GM19239 (cell line): ENCODE measurements around the gene BTD.
"Not testable (repeated sequence)": the region's sequence is repeated elsewhere in the genome, so short reads cannot be mapped to it uniquely, and the experiment has no call there.

ENCODE experiments used
- DNase-seq: peaks from one replicate; pipeline ENCODE4 v3.0.0; 2011; ENCODE audit warnings: low spot score; ENCODE audit not compliant: insufficient read length
- FAIRE-seq: peaks from 2 replicates; lab custom pipeline; 2011; peaks lifted over from hg19 to GRCh38; lab: Jason Lieb, UNC

Gene BTD

DNA sequence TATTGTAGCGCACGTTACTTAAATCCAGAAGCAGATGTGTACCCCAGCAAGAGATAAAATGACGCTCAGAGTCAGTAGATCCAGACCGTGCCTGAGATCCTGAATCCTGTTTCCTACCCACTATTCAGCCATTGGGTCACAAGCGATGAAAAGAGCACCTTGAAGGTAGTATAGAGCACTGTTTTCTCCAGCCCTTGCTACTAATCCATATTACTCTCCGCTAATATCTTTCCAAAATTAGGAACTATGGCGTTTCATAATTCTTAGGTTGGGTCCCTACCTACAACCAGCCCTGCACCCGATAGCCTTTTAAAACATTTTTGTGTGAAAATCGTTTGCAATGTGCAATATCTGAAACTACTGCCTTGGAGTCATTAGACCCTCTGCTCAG lies 596 bp downstream of the BTD start:
- DNase-seq (peak; percentile 7), FAIRE-seq (no peak)

DNA sequence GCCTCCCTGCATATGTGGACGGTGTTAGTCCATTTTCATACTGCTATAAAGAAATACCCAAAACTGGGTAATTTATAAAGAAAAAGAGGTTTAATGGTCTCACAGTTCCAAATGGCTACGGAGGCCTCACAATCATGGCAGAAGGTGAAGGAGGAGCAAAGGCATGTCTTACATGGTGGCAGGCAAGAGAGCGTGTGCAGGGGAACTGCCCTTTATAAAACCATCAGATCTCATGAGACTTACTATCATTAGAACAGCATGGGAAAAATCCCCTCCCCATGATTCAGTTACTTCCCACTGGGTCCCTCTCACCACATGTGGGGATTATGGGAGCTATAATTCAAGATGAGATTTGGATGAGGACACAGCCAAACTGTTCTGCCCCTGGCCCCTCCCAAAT lies 1.3 kb downstream of the BTD start:
- DNase-seq, FAIRE-seq: not testable (repeated sequence)

DNA sequence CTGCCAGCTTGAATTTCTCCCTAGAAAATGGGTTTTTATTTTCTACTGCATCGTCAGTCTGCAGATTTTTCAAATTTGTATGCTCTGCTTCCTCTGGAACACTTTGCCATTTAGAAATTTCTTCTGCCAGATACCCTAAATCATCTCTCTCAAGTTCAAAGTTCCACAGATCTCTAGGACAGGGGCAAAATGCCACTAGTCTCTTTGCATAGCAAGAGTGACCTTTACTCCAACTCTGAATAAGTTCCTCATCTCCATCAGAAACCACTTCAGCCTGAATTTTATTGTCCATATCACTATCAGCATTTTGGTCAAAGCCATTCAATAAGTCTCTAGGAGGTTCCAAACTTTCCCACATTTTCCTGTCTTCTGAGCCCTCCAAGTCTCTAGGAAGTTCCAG lies 3.0 kb downstream of the BTD start:
- DNase-seq, FAIRE-seq: not testable (repeated sequence)

DNA sequence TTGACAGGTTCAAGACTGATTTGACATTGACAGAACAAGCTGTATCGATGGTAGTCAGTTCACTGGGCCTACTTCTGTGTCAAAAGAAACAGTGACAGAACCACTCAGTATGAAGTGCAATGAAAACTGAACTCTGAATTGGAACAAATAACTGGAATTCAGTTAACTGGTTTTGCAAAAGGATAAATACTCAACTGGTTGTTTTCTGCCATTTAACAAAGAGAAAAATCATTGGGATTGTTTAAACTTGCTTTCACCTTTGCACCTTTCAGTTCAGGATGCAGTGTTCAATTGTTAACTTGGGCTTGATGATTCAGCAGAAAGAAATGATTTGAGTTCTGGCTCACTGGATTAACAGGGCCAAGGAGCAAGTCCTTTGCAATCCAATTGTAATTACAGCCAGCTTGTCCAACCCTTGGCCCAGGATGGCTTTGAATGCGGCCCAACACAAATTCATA lies 4.9 kb downstream of the BTD start:
- no peak for DNase-seq
- no peak for FAIRE-seq

DNA sequence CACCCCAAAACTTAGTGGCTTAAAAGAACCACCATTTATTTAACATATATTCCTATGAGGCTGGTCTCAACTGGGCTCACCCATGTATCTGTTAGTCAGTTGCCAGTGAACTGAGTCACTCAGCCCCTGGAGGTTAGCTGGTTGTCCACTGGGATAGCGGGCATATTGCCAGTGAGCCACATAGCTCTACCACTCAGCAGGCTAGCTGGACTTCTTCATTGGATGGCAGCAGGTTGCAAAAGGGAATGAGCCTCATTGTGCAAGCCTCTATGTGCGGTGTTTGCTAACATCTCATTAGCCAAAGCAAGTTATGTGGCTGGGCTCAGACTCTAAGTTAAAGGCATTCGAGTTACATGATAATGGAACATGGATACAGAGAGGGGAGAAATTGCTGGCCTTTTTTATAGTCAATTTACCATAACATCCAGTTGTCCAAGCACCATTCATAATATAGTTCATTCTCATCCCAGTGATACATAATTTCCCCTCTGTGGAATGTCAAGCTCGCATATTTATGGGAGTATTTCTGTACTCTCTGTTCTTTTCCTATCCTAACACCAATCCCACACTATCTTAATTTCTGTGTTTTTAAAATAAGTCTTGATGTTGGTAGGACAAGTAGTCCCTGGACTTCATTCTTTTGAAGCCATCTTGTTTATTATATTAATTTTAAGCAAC lies 8.7 kb downstream of the BTD start:
- FAIRE-seq, result no peak
- DNase-seq, result no peak

DNA sequence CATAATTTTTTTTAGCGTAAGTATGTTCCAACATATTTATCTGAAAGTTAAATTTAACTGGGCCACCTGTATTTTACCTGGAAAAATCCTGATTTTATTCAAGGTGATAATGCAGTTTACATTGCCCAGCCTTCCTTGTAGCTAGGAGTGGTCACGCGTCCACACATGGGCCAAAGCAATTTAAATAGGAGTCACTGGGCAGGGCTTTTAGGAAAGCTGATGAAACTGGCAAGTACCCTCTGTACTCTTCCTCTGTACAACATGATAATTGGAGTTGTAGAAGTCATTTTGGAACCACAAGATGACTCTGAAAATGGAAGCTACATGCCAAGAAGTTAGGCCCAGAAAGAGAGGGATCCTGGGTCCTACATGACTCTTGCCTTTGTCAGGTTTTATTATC lies 9.5 kb downstream of the BTD start:
- FAIRE-seq (no peak), DNase-seq (no peak)

DNA sequence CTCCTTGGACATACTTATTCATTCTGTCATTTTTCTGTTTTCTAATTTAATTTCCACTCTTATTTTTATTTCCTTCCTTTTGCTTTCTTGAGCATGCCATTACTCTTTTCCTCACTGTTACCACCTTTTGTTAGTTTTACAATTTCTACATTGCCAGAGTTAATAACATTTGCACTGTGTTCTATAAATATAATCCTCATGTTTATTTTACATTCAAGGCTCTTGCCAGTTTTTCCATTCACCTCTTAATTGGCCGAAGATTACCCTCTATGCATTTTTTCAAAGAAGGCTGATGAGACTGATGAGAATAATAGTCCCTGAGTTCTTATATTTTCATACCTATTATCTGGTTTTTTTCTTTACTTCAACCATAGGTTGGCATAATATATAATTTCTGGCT lies 10.5 kb downstream of the BTD start:
- DNase-seq, result no peak
- FAIRE-seq, result no peak

DNA sequence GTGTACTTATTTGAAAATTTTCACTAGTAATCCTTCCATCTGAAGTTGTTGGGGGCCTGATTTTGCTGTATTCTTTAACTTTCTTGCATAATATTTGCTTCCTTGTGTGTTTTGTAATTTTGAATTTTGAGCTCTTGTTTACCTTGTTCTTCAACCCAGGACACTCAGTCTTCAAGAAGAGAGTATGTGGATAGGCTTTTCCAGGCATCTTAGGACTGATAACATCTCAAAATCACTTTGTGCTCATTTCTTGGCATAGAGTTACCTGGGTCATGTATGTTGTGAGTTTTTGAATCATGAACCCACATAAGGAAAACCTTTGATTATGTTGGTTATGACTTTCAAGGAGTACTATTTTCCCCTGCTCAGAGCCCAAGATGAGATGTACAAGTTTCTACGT lies 13.4 kb downstream of the BTD start:
- DNase-seq (no peak), FAIRE-seq (no peak)

DNA sequence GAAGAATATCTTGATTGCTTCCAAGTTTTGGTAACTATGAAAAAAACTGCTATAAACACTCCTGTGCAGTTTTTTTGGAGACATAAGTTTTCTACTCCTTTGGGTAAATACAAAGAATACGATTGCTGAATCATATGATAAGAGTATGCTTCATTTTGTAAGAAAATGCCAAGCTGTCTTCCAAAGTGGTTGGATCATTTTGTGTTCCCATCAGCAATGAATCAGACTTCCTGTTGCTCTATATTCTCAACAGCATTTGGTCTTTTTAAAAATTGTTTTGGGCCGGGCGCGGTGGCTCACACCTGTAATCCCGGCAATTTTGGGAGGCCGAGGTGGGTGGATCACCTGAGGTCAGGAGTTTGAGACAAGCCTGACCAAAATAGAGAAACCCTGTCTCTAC lies 14.5 kb downstream of the BTD start:
- DNase-seq (no peak), FAIRE-seq (no peak)

DNA sequence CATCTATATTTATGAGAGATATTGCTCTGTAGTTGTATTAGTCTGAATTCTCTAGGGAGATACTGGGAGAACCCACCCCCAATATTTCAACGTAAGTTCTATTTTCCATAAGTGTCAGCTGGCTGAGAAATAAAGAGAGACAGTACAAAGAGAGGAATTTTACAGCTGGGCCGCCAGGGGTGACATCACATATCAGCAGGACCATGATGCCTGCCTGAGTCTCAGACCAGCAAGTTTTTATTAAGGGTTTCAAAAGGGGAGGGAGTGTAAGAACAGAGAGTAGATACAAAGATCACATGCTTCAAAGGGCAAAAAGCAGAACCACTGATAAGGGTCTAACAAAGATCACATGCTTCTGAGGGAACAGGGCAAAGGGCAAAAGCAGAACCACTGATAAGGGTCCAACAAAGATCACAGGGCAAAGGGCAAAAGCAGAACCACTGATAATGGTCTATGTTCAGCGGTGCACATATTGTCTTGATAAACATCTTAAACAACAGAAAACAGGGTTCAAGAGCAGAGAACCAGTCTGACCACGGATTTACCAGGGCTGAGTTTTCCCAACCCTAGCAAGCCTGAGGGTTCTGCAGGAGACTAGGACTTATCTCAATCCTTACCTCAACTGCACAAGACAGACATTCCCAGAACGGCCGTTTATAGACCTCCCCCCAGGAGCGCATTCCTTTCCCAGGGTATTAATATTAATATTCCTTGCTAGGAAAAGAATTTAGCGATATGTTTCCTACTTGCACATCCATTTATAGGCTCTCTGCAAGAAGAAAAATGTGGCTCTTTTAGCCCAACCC lies 18.3 kb downstream of the BTD start:
- not testable (repeated sequence) for DNase-seq, FAIRE-seq

DNA sequence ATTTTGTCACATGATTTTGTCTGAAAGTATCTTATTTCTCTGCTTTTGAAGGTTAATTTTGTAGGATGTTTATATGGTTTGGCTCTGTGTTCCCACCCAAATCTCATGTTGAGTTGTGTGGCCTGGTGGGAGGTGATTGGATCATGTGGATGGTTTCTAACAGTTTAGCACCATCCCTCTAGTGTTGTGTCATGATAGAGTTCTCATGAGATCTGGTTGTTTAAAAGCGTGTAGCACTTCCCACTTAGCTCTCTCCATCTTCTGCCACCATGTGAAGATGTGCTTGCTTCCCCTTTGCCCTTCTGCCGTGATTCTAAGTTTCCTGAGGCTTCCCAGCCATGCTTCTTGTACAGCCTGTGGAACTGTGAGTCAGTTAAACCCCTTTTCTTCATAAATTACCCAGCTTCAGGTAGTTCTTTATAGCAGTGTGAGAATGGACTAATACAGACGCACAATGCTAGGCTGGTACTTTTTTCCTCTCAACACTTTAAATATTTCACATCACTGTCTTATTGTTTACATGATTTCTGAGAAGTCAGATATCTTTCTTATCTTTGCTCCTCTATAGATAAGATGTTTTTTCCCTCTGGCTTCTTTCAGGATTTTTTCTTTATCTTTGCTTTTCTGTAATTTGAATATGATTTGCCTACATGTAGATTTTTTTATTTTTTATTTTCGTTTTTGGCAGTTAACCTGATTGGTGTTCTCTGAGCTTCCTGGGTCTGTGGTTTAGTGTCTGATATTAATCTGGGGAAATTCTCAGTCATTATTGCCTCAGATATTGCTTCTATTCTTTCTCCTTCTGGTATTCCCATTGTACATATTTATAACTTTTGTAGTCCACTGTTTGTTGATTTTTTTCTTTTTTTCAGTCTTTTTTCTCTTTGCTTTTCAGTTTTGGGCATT lies 22.2 kb downstream of the BTD start:
- no peak for FAIRE-seq
- no peak for DNase-seq

DNA sequence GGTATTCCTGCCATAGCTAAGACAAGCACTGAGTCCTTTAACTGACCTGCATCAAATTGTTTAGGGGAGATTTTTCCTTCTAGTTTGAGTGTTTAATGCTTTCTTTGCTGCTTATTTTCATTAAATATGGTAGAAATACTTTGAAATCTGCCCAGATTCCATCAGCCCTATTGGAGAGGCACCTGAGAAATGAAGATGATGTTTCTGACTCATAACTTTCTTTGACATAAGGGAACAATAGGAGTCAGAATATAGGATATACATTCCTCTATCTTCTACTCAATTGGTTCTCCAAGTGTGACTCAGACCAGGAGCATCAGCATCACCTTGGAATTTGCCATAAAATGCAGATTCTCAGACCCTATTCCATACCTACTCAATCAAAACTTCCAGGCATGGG lies 27.4 kb downstream of the BTD start:
- FAIRE-seq (no peak), DNase-seq (no peak)

DNA sequence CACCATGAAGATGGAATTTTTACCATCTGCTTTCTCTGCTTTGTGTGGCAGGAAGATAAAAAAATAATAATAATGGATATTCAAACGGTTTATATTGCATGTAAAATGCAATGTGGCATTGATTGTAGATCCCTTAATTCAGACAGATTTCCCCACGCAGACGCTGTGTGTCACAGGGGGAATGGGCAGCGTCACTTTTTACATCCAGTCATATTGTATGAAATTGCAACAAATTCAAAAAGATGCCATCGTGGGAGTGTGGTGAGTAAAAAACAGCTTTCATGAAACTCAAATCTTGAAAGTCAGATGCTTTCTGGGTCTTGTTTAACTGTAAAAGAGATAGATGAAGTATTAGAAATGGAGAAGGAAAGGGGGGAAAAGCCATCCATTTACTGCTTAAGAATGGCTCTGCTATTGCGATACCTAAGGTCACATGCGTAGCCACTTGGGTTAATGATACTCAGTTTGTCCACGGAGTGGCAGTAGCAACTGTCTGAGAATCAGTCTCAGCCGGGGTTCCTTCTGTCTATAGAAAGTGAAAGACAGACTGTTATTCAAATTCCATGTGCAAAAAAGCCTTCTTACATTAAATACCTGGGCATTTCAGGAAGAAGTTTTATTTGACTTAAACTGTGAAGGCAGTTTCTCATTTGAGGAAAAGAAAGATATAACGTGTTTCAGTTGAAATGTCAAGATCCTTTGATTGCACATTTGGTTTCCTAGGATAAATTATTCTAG lies 28.5 kb downstream of the BTD start:
- FAIRE-seq, result peak; percentile 97
- DNase-seq, result peak; percentile 64

DNA sequence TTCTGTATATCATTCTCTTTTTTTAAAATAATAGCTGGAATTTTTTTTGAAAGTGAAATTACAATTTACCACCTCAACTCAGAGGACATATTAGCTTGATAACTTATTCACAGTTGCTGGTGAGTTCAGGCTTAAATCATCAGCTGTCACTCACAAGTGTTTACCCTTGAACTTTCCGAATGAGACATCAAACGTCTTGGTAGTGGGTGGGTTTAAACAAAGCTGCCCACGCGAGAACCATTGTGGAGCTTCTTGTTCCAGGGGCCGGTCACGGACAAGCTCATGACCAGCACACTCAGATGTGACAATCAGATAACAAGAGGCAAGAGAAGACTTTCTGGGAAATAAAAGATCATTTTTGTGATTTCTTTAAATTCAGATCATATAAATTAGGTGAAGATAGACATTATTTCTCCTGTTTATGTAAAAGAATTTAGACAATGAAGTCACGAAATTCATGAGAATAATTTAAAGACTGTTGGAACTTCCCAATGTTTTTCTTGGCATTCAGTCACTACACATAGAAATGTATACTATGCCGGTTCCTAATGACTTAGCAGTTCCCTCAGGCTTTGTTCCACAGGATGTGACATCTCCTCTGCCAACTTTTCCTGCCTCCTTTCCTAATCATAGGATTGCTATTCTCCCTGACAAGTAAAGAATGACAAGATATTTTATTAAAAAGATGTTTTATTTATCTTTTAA lies 29.3 kb downstream of the BTD start:
- no peak for FAIRE-seq

DNA sequence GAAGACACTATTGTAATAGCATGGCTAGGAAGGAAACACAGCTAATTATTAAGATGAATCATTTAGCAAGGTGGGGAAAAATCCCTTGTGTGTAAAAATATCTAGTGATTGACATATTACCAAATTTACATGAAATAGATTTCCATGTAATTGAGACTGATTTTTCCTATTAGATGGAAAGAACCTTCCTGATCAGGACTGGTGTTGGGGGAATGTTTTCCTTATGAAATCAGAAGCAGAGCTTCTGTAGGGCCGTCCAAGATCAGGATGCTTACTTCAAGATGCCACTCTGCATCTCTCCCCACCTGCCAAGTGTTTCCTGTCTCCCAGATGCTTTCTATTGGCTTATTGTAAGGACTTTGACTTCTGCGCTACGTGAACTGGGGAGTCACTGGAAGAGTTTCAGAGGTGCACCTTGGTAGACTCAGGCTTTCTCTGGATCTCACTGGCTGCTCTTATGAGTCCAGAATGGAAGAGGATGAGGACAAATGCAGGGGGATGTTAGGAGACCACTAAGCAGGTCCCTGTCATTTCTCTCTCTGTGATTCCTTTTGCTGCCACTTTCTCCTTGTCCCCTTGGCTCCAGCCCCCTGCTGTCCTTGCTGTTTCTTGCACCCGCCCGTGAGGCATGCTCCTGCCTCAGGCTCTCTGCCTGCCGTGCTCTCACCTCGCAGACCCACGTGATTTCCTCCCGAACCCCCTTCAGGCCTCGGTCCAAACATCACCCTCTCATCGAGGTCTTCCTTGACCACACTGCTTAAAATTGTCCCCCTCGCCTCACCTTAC lies 30.1 kb downstream of the BTD start:
- FAIRE-seq, result no peak

More for the DNA sequence above, 29.3 kb downstream of the BTD start:
- DNase-seq, result no peak

DNA sequence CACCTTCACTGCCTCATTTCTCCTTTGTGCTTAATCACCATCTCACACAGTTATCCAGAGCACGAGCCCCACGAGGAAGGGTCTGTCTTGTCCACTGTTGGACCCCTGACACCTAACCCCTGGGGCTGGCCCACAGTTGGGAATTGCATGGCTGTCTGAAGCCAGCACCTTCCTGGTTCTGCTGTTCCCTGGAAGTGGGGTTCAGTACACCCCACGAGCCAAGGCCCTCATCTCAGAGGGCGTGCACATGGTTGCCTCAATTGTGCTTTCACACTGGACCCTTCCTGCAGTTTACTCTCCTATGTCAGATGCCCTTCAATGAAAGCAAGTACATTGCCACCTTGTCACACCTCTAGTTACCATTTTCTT lies 30.7 kb downstream of the BTD start:
- FAIRE-seq, result no peak

More for the DNA sequence above, 30.1 kb downstream of the BTD start:
- DNase-seq, result no peak

DNA sequence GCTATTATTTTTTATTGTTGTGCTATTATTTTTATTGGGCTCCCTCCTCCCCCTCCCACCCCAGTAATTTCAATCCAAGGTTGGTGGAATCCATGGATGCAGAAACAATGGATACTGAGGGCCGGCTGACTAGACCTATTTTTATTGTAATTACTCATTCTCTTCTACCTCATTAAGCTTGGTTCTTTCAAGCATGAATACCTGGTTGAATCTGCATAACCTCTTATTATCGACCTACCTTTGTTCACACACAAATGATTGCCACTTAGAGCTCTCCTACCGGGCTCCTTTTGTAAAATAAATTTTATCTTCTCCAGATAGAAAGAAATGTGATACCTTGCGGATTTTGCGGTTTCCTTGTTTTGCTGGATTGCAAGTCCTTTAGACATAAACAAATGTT lies 31.6 kb downstream of the BTD start:
- FAIRE-seq (no peak), DNase-seq (no peak)

More for the DNA sequence above, 30.7 kb downstream of the BTD start:
- DNase-seq, result no peak

DNA sequence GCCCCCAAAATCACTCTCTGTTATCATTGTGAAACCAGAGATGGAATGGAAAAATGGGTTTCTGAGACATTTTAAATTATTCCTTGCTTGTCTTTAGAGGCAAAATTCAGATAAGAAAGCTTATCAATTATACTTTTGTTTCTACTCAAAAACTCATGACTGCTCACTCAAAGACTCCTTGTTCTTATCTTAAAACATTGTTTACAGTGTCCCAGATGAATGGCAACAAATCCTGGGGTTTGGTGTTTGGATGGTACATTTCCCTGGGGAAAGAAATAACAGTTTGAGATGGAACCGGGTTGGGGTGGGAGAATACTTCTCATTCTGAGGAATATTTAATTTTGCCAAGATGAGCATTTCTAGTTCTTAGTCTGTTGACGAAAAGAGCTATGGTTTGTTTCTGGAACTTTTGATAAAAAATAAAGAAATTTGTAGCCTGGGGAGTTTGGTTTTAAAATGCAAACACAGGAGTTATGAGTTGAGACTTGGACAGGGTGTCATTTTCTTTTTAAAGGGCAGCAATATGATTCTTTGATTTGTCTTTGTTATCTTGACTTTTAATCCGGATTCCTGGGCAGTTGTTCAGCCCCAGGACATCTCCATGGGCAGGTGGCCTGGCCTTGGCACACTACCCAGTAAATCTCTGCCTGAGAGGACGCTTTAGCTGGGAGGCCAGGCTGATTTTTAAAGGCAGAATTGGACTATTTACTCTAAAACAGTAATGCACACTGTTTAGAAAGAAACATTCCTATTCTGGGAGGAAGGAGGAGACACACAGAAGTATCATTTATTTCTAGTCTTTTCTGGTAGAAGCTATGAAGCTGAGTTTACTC lies 32.4 kb downstream of the BTD start:
- DNase-seq, result no peak

More for the DNA sequence above, 32.4 kb downstream of the BTD start:
- FAIRE-seq, result no peak
